ENCODE measurements around the gene WDR88. TPM values are rescaled to one million over a fixed set of nuclear protein-coding genes. Genes with fewer than 3 reads are reported as not detected.

Gene WDR88
- polyA plus RNA-seq, 1 donor from 2014 or later: 0.35 TPM

GRCh38 chr19:33198169-33198568 is 66.3 kb downstream of the WDR88 start:
- Histone ChIP-seq H3K27ac (ENCODE audit: low read length) (no peak overlapping the region), H3K79me2 (replicated peaks; ENCODE audit: insufficient read depth, low read length) (peaks cover 17% of the 10 kb centered on the region), H3K27me3 (ENCODE audit: insufficient read depth, low read depth, low read length) (no peaks in the 10 kb centered on the region), H3F3A (ENCODE audit: insufficient read depth, low read length, poor library complexity, severe bottlenecking) (no peaks in the 10 kb centered on the region), H3K36me3 (ENCODE audit: insufficient read depth, low read length) (peaks cover 6% of the 10 kb centered on the region), H3K4me3 (ENCODE audit: low read length) (no peak overlapping the region), H3K9me3 (ENCODE audit: low read length) (no peaks in the 10 kb centered on the region), H4K20me1 (ENCODE audit: insufficient read depth) (no peaks in the 10 kb centered on the region), H2AFZ (ENCODE audit: low read depth, low read length) (no peak overlapping the region), H3K4me2 (ENCODE audit: low read length) (no peak overlapping the region), H3K9ac (ENCODE audit: low read length) (no peak overlapping the region), H3K9me2 (ENCODE audit: insufficient read depth, low read length) (no peaks in the 10 kb centered on the region)
- TF ChIP-seq SMC3 (conservative IDR thresholded peaks at IDR 0.05; ENCODE audit: poor library complexity): no peak
- no peak for TF ChIP-seq TAF1 (IDR thresholded peaks at IDR 0.05; ENCODE audit: low read depth)
- TF ChIP-seq POLR2AphosphoS5 (IDR thresholded peaks at IDR 0.05): no peak
- no peak for TF ChIP-seq EZH2 (IDR thresholded peaks at IDR 0.05; ENCODE audit: borderline replicate concordance, insufficient read depth, low read length, poor library complexity, severe bottlenecking)

- no peaks in the 10 kb centered on the region for H3K9me2 ChIP-seq (ENCODE audit: insufficient read depth, low read length)
- H3K4me3 ChIP-seq (ENCODE audit: low read length): no peak overlapping the region
- no peak overlapping the region for H3K4me2 ChIP-seq (ENCODE audit: low read length)
- no peaks in the 10 kb centered on the region for H3K27me3 ChIP-seq (ENCODE audit: insufficient read depth, low read depth, low read length)
- TF ChIP-seq, protein P1, sequence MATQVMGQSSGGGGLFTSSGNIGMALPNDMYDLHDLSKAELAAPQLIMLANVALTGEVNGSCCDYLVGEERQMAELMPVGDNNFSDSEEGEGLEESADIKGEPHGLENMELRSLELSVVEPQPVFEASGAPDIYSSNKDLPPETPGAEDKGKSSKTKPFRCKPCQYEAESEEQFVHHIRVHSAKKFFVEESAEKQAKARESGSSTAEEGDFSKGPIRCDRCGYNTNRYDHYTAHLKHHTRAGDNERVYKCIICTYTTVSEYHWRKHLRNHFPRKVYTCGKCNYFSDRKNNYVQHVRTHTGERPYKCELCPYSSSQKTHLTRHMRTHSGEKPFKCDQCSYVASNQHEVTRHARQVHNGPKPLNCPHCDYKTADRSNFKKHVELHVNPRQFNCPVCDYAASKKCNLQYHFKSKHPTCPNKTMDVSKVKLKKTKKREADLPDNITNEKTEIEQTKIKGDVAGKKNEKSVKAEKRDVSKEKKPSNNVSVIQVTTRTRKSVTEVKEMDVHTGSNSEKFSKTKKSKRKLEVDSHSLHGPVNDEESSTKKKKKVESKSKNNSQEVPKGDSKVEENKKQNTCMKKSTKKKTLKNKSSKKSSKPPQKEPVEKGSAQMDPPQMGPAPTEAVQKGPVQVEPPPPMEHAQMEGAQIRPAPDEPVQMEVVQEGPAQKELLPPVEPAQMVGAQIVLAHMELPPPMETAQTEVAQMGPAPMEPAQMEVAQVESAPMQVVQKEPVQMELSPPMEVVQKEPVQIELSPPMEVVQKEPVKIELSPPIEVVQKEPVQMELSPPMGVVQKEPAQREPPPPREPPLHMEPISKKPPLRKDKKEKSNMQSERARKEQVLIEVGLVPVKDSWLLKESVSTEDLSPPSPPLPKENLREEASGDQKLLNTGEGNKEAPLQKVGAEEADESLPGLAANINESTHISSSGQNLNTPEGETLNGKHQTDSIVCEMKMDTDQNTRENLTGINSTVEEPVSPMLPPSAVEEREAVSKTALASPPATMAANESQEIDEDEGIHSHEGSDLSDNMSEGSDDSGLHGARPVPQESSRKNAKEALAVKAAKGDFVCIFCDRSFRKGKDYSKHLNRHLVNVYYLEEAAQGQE (IDR thresholded peaks at IDR 0.05; ENCODE audit: borderline replicate concordance): no peak
- no peak for TF ChIP-seq POLR2AphosphoS5 (IDR thresholded peaks at IDR 0.05)
- H3K9ac ChIP-seq (ENCODE audit: low read length): no peak overlapping the region
- H3K9me3 ChIP-seq (ENCODE audit: low read length): no peaks in the 10 kb centered on the region
- no peaks in the 10 kb centered on the region for H3F3A ChIP-seq (ENCODE audit: insufficient read depth, low read length, poor library complexity, severe bottlenecking)
- H3K36me3 ChIP-seq (ENCODE audit: insufficient read depth, low read length): peaks cover 6% of the 10 kb centered on the region
- H3K79me2 ChIP-seq (replicated peaks; ENCODE audit: insufficient read depth, low read length): peaks cover 14% of the 10 kb centered on the region
- no peak overlapping the region for H3K27ac ChIP-seq (ENCODE audit: low read length)
- no peaks in the 10 kb centered on the region for H4K20me1 ChIP-seq (ENCODE audit: insufficient read depth)
- no peak overlapping the region for H2AFZ ChIP-seq (ENCODE audit: low read depth, low read length)
Measured at GRCh38 chr19:33199441-33200265, 67.7 kb downstream of the WDR88 start.

DNA sequence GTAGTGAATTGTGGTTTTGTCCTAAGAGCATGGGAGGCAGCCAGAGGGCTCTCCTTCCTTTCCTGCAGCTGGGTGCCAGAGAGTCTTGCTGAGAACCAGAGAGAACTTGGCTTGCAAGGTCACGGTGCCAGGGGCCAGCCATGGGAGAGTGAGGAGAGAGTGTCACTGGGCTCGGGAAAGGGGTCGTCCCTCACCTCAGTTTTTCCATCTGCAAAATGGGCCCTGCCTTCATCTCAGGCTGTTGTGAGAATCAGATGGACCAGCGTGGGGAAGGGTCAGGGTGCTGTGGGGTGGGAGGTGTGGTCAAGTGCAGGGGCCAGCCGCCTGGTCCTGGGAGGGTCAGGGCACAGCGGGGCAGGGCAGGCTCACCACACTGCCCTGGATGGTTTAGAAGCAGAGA is 69.6 kb downstream of the WDR88 start:
- Histone ChIP-seq H3K9me3 (ENCODE audit: low read length) (no peaks in the 10 kb centered on the region), H2AFZ (ENCODE audit: low read depth, low read length) (no peak overlapping the region), H4K20me1 (ENCODE audit: insufficient read depth) (no peaks in the 10 kb centered on the region), H3K4me2 (ENCODE audit: low read length) (no peak overlapping the region), H3K9me2 (ENCODE audit: insufficient read depth, low read length) (no peaks in the 10 kb centered on the region), H3K9ac (ENCODE audit: low read length) (no peak overlapping the region), H3K27me3 (ENCODE audit: insufficient read depth, low read depth, low read length) (no peaks in the 10 kb centered on the region), H3K27ac (ENCODE audit: low read length) (no peak overlapping the region), H3K4me3 (ENCODE audit: low read length) (no peak overlapping the region), H3K36me3 (ENCODE audit: insufficient read depth, low read length) (peaks cover 6% of the 10 kb centered on the region), H3K79me2 (replicated peaks; ENCODE audit: insufficient read depth, low read length) (no peaks in the 10 kb centered on the region), H3F3A (ENCODE audit: insufficient read depth, low read length, poor library complexity, severe bottlenecking) (no peaks in the 10 kb centered on the region)
- TF ChIP-seq POLR2AphosphoS5 (IDR thresholded peaks at IDR 0.05): no peak
- TF ChIP-seq SMC3 (conservative IDR thresholded peaks at IDR 0.05; ENCODE audit: poor library complexity): no peak
- no peak for TF ChIP-seq EZH2 (IDR thresholded peaks at IDR 0.05; ENCODE audit: borderline replicate concordance, insufficient read depth, low read length, poor library complexity, severe bottlenecking)
- no peak for TF ChIP-seq EP300 (conservative IDR thresholded peaks at IDR 0.05; ENCODE audit: poor library complexity, severe bottlenecking)
- no peak for TF ChIP-seq TAF1 (IDR thresholded peaks at IDR 0.05; ENCODE audit: low read depth)
- TF ChIP-seq, protein P1 (IDR thresholded peaks at IDR 0.05; ENCODE audit: borderline replicate concordance): no peak
- TF ChIP-seq, protein P2, sequence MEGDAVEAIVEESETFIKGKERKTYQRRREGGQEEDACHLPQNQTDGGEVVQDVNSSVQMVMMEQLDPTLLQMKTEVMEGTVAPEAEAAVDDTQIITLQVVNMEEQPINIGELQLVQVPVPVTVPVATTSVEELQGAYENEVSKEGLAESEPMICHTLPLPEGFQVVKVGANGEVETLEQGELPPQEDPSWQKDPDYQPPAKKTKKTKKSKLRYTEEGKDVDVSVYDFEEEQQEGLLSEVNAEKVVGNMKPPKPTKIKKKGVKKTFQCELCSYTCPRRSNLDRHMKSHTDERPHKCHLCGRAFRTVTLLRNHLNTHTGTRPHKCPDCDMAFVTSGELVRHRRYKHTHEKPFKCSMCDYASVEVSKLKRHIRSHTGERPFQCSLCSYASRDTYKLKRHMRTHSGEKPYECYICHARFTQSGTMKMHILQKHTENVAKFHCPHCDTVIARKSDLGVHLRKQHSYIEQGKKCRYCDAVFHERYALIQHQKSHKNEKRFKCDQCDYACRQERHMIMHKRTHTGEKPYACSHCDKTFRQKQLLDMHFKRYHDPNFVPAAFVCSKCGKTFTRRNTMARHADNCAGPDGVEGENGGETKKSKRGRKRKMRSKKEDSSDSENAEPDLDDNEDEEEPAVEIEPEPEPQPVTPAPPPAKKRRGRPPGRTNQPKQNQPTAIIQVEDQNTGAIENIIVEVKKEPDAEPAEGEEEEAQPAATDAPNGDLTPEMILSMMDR (IDR thresholded peaks at IDR 0.05; ENCODE audit: poor library complexity, severe bottlenecking): no peak
- no peak for TF ChIP-seq RAD21 (conservative IDR thresholded peaks at IDR 0.05)
- TF ChIP-seq MXI1 (conservative IDR thresholded peaks at IDR 0.05; ENCODE audit: poor library complexity, severe bottlenecking): no peak
